ENCODE measurements around the gene COX6A2.
"Not testable (repeated sequence)": the region's sequence is repeated elsewhere in the genome, so short reads cannot be mapped to it uniquely, and the experiment has no call there.

The COX6A2 gene

GRCh38 chr16:31461921-31462804, 34.0 kb upstream of the COX6A2 start:
- DNase-seq (ENCODE audit: low read depth): no peak

- no peak for DNase-seq (ENCODE audit: low read depth)
Observed at GRCh38 chr16:31461201-31461920, 33.2 kb upstream of the COX6A2 start.

DNA sequence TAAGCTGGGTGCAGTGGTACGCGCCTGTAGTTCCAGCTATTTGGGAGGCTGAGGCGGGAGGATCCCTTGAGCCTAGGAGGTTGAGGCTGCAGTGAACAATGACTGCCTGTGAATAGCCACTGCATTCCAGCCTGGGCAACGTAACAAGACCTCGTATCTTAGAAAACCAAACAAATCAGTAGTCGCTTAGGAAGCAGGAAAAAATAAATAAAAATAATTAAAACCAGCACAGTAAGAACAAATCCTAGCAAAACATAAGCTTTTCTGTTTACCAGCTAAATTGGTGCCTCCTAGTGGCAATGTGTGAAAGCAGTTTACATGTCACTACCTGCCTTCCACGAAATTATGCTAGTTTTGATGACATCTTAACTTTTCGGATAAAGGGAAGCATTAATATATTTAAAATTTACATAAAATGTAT, 32.4 kb upstream of the COX6A2 start:
- DNase-seq (ENCODE audit: low read depth): peak; percentile 63

DNA sequence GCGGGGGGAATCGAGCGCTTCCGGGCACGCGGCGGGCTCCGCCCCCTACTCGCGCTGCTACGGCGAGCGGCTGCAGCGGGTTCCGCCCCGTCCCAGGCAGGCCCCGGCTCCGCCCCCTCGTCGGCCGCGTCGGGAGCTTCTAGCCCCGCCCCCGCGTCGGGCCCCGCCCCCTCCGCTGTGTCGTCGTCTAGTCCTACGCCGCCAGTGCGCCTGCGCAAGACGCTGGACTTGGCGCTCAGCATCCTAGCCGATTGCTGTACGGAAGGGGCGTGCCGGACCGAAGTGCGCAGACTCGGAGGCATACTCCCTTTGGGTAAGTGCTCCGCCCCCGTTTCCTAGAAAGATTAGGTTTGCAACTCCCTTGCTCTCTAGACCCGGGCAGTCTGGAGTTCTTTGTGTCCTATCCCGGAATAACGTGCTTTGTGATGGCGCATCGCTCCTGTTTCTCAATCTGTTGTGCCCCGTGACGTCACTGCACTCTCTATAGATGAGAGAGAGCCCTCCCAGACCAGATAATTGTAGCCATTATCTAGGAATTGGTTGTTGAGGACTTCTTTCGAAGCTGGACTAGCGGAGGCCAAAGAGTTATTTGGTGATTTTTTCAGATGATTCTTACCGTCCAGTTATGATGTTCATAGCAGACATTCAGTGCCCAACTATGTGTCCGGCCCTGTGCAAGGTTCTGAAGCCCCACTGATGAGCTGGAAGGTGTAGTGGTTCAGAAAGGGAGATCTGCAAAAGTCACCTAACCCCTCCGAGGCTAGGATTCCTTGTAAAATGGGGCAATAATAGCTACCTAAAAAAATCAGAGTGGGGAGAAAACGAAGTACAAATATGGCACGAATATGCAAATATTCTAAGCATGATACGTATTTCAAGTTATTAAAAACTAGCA, 31.8 kb upstream of the COX6A2 start:
- DNase-seq (ENCODE audit: low read depth): peak; percentile 90

GRCh38 chr16:31458844-31459686, 30.9 kb upstream of the COX6A2 start, which contains the start of gene ARMC5:
ARMC5 (plus strand) TSS chr16:31459501; CDS start chr16:31459525, 24 bp downstream.
- peak; percentile 82 for DNase-seq (ENCODE audit: low read depth)

- DNase-seq (ENCODE audit: low read depth): no peak
Observed at GRCh38 chr16:31458073-31458843, 30.1 kb upstream of the COX6A2 start.

GRCh38 chr16:31456988-31457360, 28.8 kb upstream of the COX6A2 start:
- no peak for DNase-seq (ENCODE audit: low read depth)

GRCh38 chr16:31455601-31456314, 27.6 kb upstream of the COX6A2 start:
- DNase-seq (ENCODE audit: low read depth): no peak

DNA sequence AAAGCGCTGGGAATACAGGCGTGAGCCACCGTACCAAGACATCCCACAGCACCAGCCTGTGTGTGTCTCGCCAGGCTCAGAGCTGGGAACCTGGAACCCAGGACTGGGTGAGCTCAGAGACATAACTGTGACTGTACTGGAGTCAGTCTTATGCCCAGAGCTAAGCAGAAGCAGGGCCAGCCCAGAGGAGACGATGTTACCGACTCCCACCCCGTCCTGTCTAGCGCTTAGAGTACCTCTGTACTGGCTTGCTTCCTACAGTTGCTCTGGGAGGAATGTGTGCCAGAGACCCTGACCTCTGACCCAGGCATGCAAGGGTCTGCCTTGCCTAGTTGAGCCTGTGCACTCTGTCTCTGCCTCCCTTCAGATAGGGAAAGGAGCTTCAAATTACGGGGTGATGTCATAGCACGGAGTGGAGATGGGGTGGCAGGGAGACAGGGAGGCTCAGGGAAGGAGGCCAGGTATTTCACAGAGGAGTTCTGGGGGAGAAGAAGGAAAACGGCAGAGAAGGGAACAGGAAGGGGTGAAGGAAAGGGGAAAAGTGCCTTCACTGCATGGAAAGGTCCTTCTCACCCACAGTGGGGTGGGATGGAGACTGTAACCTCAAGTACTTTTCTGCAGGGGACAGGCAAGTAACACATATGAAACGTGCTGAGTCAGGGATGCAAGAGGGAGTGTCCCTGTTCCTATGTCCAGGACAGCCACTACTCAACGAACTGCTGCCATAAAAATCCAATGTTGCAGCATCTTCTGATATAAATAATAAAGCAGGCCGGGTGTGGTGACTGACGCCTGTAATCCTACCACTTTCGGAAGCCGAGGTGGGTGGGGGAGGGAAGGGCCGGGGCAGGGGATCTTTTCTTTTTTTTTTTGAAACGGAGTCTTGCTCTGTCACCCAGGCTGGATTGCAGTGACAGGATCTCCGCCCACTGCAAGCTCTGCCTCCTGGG, 25.4 kb upstream of the COX6A2 start:
- DNase-seq (ENCODE audit: low read depth): no peak

DNA sequence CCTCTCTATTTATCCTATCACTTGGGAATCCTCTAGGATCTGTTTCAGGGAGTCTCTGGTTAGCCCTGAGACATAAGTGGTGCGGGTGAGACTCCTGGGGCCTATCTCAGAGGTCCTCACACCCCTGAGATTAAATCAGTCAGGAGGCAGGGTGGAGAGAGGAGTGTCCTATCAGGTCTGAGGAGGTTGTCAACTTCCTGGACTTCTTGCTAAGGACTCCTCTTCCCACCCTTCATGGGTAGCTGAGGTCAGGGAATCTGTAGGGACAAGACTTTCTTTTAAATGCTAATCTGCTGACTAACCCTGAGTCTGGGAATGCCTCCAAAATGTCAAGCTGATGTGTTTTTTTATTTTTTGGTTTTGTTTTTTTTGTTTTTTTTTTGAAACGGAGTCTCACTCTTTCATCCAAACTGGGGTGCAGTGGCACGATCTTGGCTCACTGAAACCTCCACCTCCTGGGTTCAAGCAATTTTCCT, 24.5 kb upstream of the COX6A2 start:
- DNase-seq (ENCODE audit: low read depth): peak; percentile 91

- DNase-seq (ENCODE audit: low read depth): no peak
Observed at GRCh38 chr16:31451681-31452351, 23.7 kb upstream of the COX6A2 start.

DNA sequence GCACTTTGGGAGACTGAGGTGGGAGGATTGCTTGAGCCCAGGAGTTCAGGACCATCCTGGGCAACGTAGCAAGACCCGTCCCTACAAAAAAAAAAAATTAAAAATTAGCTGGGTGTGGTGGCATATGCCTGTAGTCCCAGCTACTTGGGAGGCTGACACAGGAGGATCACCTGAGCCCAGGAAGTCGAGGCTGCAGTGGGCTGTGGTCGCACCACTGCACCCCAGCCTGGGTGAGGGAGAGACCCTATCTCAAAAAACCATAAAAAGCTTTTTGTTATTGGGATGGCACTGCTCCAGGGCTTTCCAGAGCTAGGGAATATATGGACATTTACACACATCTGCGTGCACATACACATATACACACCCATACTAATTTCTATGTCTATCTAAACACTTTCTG, 23.0 kb upstream of the COX6A2 start:
- DNase-seq (ENCODE audit: low read depth): no peak

DNA sequence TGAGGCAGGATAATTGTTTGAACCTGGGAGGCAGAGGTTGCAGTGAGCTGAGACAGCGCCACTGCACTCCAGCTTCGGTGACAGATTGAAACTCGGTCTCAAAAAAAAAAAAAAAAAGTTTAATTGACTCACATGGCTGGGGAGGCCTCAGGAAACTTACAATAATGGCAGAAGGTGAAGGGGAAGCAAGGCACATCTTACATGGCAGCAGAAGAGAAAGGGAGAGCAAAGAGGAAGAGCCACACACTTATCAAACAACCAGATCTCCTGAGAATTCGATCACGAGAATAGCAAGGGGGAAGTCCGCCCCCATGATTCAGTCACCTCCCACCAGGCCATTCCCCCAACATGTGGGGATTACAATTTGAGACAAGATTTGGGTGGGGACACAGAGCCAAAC, 17.8 kb upstream of the COX6A2 start:
- not testable (repeated sequence) for DNase-seq (ENCODE audit: low read depth)

- DNase-seq (ENCODE audit: low read depth): no peak
Observed at GRCh38 chr16:31441956-31442355, 13.8 kb upstream of the COX6A2 start.

DNA sequence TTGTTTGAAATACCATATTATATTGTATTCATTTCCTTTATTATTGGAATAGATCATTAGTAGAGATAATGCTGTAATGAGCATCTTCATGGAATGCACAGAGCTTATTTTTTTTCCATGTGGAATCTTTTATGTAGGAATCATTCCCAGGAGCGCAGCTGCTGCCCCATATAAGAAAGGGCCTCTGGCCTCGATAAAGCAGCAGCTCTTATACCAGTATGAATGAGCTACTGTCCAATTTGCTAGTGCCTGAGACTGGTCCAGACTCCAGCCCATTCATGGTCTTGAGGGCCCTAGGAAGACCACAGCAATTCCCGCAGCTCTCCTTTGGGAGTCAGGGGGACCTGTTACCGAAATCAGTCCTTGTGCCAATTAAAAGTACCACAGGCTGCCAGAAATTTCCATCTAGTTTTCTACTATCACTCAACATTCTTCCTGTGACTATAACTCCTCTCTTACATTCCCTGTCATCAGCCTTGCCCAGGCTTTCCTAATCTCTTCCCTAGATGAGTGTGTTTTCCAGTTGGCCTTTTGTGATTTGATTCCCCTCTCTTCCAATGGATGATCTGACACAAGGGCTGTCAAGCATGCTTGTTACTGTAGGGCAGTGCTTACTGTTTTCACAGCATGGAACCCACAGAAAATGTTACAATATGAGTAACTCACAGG, 12.5 kb upstream of the COX6A2 start:
- DNase-seq (ENCODE audit: low read depth): no peak

DNA sequence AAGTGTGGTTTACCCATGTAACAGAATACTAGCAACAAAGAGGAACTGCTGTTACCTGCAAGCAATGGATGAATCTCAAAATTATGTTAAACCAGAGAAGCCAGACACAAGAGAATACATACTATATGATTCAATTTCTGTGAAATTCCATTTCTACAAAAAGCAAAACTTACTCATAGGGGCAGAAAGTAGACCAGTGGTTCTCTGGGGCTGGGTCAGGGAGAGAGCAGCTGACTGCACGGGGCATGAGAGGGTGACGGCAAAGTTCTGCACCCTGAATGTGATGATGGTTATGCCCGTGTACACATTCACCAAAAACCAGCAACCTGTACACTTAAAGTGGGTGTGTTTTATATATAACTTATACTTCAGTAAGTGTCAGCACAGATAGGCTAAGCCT, 11.4 kb upstream of the COX6A2 start:
- no peak for DNase-seq (ENCODE audit: low read depth)

DNA sequence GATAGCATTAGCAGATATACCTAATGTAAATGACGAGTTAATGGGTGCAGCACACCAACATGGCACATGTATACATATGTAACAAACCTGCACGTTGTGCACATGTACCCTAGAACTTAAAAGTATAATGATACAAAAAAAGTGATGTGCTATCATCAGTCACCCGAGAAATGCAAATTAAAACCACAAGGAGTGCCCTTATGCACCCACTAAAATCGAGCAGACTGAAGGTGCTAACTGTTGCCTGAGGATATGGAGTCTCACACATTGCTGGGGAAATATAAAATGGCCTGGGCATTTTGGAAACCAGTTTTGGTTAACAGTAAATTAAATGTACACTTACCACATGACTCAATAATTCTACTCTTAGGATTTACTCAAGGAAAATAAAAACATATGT, 10.9 kb upstream of the COX6A2 start:
- DNase-seq (ENCODE audit: low read depth): not testable (repeated sequence)
